ENCODE measurements around the gene PANK4. TPM values are rescaled to one million over a fixed set of nuclear protein-coding genes. Genes with fewer than 3 reads are reported as not detected.

The PANK4 gene
- total RNA-seq, 1 experiment from 2014 or later = 32.2 TPM

GRCh38 chr1:2479186-2479585 is 47.2 kb downstream of the PANK4 start:
- Histone ChIP-seq H3K9ac (ENCODE audit: extremely low read depth, insufficient read length, low read length) (no peak overlapping the region), H2BK20ac (ENCODE audit: low read depth, low read length, poor library complexity, severe bottlenecking) (no peak overlapping the region), H2BK15ac (ENCODE audit: low read depth, low read length) (no peak overlapping the region), H2AK5ac (ENCODE audit: insufficient read length, low read length) (no peak overlapping the region), H3K56ac (ENCODE audit: insufficient read length, low read depth, low read length) (no peak overlapping the region), H3K4me2 (ENCODE audit: insufficient read depth, insufficient read length, low read length) (no peak overlapping the region), H3K79me2 (ENCODE audit: insufficient read depth, low read length) (no peaks in the 10 kb centered on the region), H3K4ac (ENCODE audit: low read depth, low read length) (no peak overlapping the region), H3T11ph (ENCODE audit: low read length) (no peak overlapping the region), H3K79me1 (ENCODE audit: insufficient read depth, low read depth, low read length, poor library complexity, severe bottlenecking) (no peaks in the 10 kb centered on the region), H4K5ac (ENCODE audit: insufficient read length, low read depth, low read length) (no peak overlapping the region), H3K27ac (ENCODE audit: insufficient read length, low read depth, low read length) (no peak overlapping the region), H4K20me1 (ENCODE audit: control insufficient read depth, insufficient read depth, insufficient read length) (no peaks in the 10 kb centered on the region), H3K9me3 (ENCODE audit: control insufficient read depth, low read depth, low read length) (no peaks in the 10 kb centered on the region), H4K91ac (ENCODE audit: insufficient read length, low read depth, low read length) (no peak overlapping the region), H3K14ac (ENCODE audit: insufficient read depth, low read length) (no peak overlapping the region), H3K23me2 (ENCODE audit: insufficient read length, low read depth, low read length, poor library complexity, severe bottlenecking) (no peaks in the 10 kb centered on the region), H3K23ac (ENCODE audit: insufficient read length, low read depth, low read length) (no peak overlapping the region), H2BK120ac (ENCODE audit: low read depth, low read length, poor library complexity, severe bottlenecking) (no peak overlapping the region), H4K8ac (replicated peaks; ENCODE audit: insufficient read length, low read depth, low read length) (no peak overlapping the region), H3K27me3 (ENCODE audit: insufficient read depth, low read length) (no peaks in the 10 kb centered on the region), H3K18ac (ENCODE audit: insufficient read length, low read depth, low read length) (no peak overlapping the region), H3K4me1 (ENCODE audit: insufficient read depth, low read length) (no peaks in the 10 kb centered on the region), H2AFZ (ENCODE audit: low read length) (no peak overlapping the region), H2BK5ac (ENCODE audit: insufficient read length, low read length) (no peak overlapping the region), H2BK12ac (ENCODE audit: insufficient read length, low read depth, low read length) (no peak overlapping the region)
- Mint-ChIP-seq H3K27me3 (ENCODE audit: low read depth) (peaks cover 2% of the 10 kb centered on the region), H3K4me1 (peaks cover 0 to 13% of the 10 kb centered on the region in 2 experiments; a peak in 2 of 4 replicates), H3K9me3 (no peaks in the 10 kb centered on the region), H3K36me3 (ENCODE audit: insufficient read depth in 1 of 3, low read depth in 3 of 3) (no peaks in the 10 kb centered on the region), H3K27ac (no peak overlapping the region), H3K4me3 (no peak overlapping the region)
- TF ChIP-seq, protein P1, sequence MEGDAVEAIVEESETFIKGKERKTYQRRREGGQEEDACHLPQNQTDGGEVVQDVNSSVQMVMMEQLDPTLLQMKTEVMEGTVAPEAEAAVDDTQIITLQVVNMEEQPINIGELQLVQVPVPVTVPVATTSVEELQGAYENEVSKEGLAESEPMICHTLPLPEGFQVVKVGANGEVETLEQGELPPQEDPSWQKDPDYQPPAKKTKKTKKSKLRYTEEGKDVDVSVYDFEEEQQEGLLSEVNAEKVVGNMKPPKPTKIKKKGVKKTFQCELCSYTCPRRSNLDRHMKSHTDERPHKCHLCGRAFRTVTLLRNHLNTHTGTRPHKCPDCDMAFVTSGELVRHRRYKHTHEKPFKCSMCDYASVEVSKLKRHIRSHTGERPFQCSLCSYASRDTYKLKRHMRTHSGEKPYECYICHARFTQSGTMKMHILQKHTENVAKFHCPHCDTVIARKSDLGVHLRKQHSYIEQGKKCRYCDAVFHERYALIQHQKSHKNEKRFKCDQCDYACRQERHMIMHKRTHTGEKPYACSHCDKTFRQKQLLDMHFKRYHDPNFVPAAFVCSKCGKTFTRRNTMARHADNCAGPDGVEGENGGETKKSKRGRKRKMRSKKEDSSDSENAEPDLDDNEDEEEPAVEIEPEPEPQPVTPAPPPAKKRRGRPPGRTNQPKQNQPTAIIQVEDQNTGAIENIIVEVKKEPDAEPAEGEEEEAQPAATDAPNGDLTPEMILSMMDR (conservative IDR thresholded peaks at IDR 0.05) = no peak
- no peak for DNase-seq
- no CpG with 5 or more reads among the region's 20 CpGs for WGBS (ENCODE audit: extremely low coverage, insufficient read length, low lambda C conversion rate)
